ENCODE data around the gene PORCN. TPM values are rescaled to one million over a fixed set of nuclear protein-coding genes. Genes with fewer than 3 reads are reported as not detected.

PORCN gene
- total and polyA plus RNA-seq, 2 of the 4 experiments (the other 2 are of a cell fraction): 4.1 to 10.1 TPM

DNA sequence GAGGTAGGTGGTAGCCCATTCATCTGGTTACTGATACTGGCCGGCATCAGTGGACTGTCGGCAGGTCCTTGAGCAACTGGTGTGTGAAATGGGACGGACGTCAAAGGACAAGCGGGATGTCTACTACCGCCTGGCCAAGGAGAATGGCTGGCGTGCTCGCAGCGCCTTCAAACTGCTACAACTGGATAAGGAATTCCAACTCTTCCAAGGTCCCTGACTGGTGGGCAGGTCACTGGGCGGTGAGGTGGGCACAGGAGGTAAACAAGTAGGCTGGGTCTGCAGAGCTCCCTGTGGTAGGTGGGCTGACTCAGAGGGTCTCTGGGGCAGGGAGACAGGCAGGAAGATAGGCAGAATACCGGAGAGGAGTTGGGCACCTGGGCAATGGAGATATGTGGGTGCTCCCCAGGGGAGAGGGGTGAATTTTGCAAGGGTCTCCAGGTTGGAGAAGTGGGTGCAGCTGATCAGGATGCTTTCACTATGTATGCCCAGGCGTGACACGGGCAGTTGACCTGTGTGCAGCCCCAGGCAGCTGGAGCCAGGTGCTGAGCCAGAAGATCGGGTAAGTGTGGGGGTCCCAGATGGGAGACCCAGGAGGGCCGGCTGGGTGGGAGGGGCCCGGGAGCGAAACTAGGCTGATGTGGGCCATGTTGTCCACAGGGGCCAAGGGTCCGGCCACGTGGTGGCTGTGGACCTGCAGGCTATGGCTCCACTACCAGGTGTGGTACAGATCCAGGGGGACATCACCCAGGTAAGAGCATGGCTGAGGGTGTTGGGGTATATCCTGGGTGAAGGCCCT is 30.6 kb upstream of the PORCN start:
- no peaks in the 10 kb centered on the region for H3K9me3 ChIP-seq (ENCODE audit: control insufficient read depth, insufficient read depth, low read length)
- H2AFZ ChIP-seq (replicated peaks; ENCODE audit: low read length, poor library complexity): no peak overlapping the region
- no peak overlapping the region for H3K18ac ChIP-seq (ENCODE audit: low read depth, low read length)
- peak overlapping the region; percentile 6 for H2AK9ac ChIP-seq (replicated peaks; ENCODE audit: low read depth, low read length, poor library complexity)
- no peak overlapping the region for H2BK15ac ChIP-seq (ENCODE audit: low read depth, low read length)
- POLR2A ChIA-PET (ENCODE audit: unreplicated experiment): no interaction called here
- H3K27ac ChIP-seq (ENCODE audit: insufficient read depth, low read length): no peak overlapping the region
- H3K4me1 ChIP-seq (ENCODE audit: control insufficient read depth, insufficient read depth, low read length): no peaks in the 10 kb centered on the region
- H2BK20ac ChIP-seq (ENCODE audit: low read depth, low read length): no peak overlapping the region
- CTCF ChIA-PET: no interaction called here
- ATAC-seq (ENCODE audit: low read depth): no peak
- peaks cover 7% of the 10 kb centered on the region for H3K9me1 ChIP-seq (ENCODE audit: insufficient read depth, low read length)
- H2BK120ac ChIP-seq (ENCODE audit: low read depth, low read length): no peak overlapping the region
- no peak overlapping the region for H3K4me3 ChIP-seq (ENCODE audit: insufficient read depth, low read depth, low read length)
- in situ Hi-C loops (cut with MboI; ENCODE audit: low sequenced_read_pairs): no loop called here
- H4K8ac ChIP-seq (ENCODE audit: low read depth in 2 of 2, low read length in 2 of 2): no peak overlapping the region
- H3K14ac ChIP-seq (replicated peaks; ENCODE audit: low read depth, low read length): no peak overlapping the region
- BruUV-seq (replicated peaks): no TSS peak
- peaks cover 10% of the 10 kb centered on the region; the same call in 1 of the 2 replicates for H3K36me3 ChIP-seq (ENCODE audit: control insufficient read depth, insufficient read depth, low read length)
- H3K9ac ChIP-seq (ENCODE audit: low read depth, low read length): no peak overlapping the region
- H4K91ac ChIP-seq (ENCODE audit: insufficient read depth, low read depth, low read length): no peak overlapping the region
- no peak overlapping the region for H2AK5ac ChIP-seq (ENCODE audit: low read depth, low read length)
- no peak overlapping the region for H4K5ac ChIP-seq (ENCODE audit: low read depth, low read length)
- WGBS, 2 experiments (ENCODE audit: extremely low coverage in 2 of 2, insufficient read length in 1 of 2): 77% methylated on average over 8 of the region's 19 CpGs; no CpG with 5 or more reads in 1 of the 2 experiments
- no peak overlapping the region for H3K56ac ChIP-seq (ENCODE audit: extremely low read depth, insufficient read depth, low read length)
- H2BK5ac ChIP-seq (ENCODE audit: low read depth, low read length, poor library complexity, severe bottlenecking): no peak overlapping the region
- dilution Hi-C loops (cut with HindIII; ENCODE audit: low sequenced_read_pairs, unreplicated experiment): no loop called here
- no peak overlapping the region for H3K23ac ChIP-seq (ENCODE audit: low read depth, low read length)
- peaks cover 0 to 23% of the 10 kb centered on the region in 2 experiments; a peak in 2 of 4 replicates for H3K79me1 ChIP-seq (ENCODE audit: low read depth in 1 of 2, low read length in 2 of 2)
- intact Hi-C loops (cut with micrococcal nuclease): no loop called here
- no peak overlapping the region for H3K4me2 ChIP-seq (ENCODE audit: low read depth, low read length)
- TF ChIP-seq CTCF (conservative IDR thresholded peaks at IDR 0.05; ENCODE audit: low read depth, low read length): no peak
- no peak for TF ChIP-seq MXI1 (IDR thresholded peaks at IDR 0.05; ENCODE audit: borderline replicate concordance, low read depth, low read length)
- no peak for TF ChIP-seq FOS (IDR thresholded peaks at IDR 0.05; ENCODE audit: low read depth, low read length)
- no peak for TF ChIP-seq NFE2L2 (IDR thresholded peaks at IDR 0.05; ENCODE audit: low read depth, low read length)
- no peak for TF ChIP-seq RFX5 (IDR thresholded peaks at IDR 0.05; ENCODE audit: low read depth, low read length)
- TF ChIP-seq ELK1 (IDR thresholded peaks at IDR 0.05; ENCODE audit: borderline replicate concordance, low read depth, low read length): no peak
- no peak for TF ChIP-seq BHLHE40 (IDR thresholded peaks at IDR 0.05; ENCODE audit: low read depth, low read length)
- no peak for TF ChIP-seq SMC3 (IDR thresholded peaks at IDR 0.05; ENCODE audit: low read depth, low read length)
- no peak for TF ChIP-seq POLR2A (IDR thresholded peaks at IDR 0.05; ENCODE audit: low read depth, low read length)
- TF ChIP-seq, protein P1, sequence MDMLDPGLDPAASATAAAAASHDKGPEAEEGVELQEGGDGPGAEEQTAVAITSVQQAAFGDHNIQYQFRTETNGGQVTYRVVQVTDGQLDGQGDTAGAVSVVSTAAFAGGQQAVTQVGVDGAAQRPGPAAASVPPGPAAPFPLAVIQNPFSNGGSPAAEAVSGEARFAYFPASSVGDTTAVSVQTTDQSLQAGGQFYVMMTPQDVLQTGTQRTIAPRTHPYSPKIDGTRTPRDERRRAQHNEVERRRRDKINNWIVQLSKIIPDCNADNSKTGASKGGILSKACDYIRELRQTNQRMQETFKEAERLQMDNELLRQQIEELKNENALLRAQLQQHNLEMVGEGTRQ (IDR thresholded peaks at IDR 0.05; ENCODE audit: low read depth, low read length): no peak
- H3K4ac ChIP-seq (ENCODE audit: low read depth, low read length): no peak overlapping the region
- no peaks in the 10 kb centered on the region; the same call in 1 of the 2 replicates for H4K20me1 ChIP-seq (ENCODE audit: insufficient read depth, low read length)
- no peak for DNase-seq
- H3K27me3 ChIP-seq (ENCODE audit: control insufficient read depth, insufficient read depth, low read length): no peaks in the 10 kb centered on the region
